ENCODE measurements around the gene MEF2C.

The MEF2C gene

DNA sequence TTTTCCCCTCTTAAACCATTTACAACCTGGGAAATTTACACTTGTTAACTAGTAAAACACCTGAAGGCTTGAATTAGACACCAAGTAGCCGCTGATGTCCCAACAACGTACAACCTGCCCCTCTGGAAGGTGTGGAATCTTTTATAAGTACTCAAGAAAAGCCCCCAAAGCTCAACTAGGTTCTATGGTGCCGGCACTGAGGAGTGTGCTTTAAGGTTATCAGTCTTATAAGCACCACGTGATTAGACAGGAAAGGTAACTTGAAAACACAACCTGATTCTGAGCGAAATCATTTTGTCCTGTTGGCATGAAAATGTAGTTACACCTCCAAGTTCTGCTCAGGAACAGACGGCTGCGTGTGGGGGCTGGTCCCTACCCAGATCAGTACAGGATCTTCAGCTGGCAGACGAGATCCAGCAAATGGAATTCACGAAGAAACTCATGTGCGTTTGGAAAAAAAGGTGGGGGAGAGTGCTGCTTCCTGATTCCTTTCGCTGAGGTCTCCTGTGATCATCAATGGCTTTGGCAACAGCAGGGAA lies 195.5 kb downstream of the MEF2C start:
- DNase-seq: no peak
- Mint-ChIP-seq H3K4me1 (peaks cover 36% of the 10 kb centered on the region), H3K27me3 (ENCODE audit: low read depth, poor library complexity) (peaks cover 100% of the 10 kb centered on the region), H3K27ac (no peak overlapping the region), H3K36me3 (ENCODE audit: low read depth) (no peaks in the 10 kb centered on the region), H3K9me3 (no peaks in the 10 kb centered on the region), H3K4me3 (no peak overlapping the region)
- TF ChIP-seq, protein P1, sequence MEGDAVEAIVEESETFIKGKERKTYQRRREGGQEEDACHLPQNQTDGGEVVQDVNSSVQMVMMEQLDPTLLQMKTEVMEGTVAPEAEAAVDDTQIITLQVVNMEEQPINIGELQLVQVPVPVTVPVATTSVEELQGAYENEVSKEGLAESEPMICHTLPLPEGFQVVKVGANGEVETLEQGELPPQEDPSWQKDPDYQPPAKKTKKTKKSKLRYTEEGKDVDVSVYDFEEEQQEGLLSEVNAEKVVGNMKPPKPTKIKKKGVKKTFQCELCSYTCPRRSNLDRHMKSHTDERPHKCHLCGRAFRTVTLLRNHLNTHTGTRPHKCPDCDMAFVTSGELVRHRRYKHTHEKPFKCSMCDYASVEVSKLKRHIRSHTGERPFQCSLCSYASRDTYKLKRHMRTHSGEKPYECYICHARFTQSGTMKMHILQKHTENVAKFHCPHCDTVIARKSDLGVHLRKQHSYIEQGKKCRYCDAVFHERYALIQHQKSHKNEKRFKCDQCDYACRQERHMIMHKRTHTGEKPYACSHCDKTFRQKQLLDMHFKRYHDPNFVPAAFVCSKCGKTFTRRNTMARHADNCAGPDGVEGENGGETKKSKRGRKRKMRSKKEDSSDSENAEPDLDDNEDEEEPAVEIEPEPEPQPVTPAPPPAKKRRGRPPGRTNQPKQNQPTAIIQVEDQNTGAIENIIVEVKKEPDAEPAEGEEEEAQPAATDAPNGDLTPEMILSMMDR (IDR thresholded peaks at IDR 0.05): no peak

DNA sequence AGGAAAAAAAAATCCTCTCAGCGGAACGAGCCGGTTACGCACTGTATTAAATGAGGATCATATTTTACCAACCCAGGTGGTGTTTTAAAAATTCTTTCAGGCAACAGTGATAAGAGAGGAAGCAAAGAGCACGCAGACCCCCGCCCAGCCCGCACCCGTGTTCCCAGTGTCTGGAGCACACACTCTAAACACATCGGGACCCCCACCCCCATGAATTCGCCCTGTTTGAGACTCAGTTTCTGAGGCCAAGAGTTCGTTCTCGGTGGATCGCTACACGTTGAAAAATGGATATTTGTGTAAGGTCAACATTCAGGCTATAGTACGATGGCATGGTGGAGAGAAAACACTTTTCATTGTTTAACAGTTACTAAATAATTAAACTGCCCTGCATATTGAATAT lies 196.3 kb downstream of the MEF2C start:
- no peak for DNase-seq
- Mint-ChIP-seq H3K27me3 (ENCODE audit: low read depth, poor library complexity) (peaks cover 100% of the 10 kb centered on the region), H3K9me3 (no peaks in the 10 kb centered on the region), H3K4me3 (no peak overlapping the region), H3K4me1 (peaks cover 31% of the 10 kb centered on the region), H3K36me3 (ENCODE audit: low read depth) (no peaks in the 10 kb centered on the region), H3K27ac (no peak overlapping the region)
- TF ChIP-seq, protein P1 (IDR thresholded peaks at IDR 0.05): no peak

DNA sequence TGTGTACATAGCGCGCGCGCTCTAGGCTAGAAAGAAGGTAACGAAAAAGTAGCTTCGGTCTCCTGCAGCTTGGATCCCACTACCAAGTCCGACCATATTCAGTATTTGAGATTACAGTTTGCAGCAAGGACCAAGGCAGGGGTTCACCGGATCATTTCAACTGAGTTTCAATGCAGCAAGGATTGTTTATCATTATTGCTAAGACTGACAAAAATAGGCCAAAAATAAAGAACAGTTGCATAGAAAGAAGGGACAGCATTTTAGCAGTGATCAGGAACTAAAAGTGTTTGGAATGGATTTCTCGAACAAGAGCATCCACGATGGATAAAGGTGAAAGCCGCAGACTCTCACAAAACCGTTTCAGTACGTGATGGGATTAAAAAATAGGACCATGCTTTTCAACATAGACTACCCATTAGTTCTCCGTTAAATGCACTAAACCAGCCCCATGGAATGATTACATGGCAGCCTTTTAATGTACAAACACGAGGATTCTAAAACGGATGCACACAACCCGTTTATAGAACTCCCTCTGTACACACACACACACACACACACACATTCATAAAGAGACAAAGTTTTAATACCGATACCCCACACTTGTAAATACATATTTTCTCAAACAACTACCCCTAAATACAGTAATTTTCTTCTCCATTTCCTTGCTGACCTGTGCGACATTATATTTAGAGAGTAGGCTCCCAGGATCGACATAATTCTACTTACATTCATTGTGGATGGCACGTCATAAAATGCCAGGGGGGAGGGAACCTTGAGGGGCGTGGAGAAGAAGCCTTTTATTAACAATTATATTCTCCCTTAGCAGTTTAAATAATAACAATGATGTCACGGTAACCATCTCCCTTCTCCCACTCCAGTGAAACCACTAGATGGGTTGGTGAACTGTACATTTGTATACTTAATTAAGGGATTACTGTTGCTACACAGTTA lies 197.1 kb downstream of the MEF2C start:
- H3K4me1 Mint-ChIP-seq: peaks cover 24% of the 10 kb centered on the region
- DNase-seq: no peak
- H3K27ac Mint-ChIP-seq: no peak overlapping the region
- no peaks in the 10 kb centered on the region for H3K36me3 Mint-ChIP-seq (ENCODE audit: low read depth)
- no peaks in the 10 kb centered on the region for H3K9me3 Mint-ChIP-seq
- H3K4me3 Mint-ChIP-seq: no peak overlapping the region
- TF ChIP-seq, protein P1 (IDR thresholded peaks at IDR 0.05): no peak
- peaks cover 100% of the 10 kb centered on the region for H3K27me3 Mint-ChIP-seq (ENCODE audit: low read depth, poor library complexity)

DNA sequence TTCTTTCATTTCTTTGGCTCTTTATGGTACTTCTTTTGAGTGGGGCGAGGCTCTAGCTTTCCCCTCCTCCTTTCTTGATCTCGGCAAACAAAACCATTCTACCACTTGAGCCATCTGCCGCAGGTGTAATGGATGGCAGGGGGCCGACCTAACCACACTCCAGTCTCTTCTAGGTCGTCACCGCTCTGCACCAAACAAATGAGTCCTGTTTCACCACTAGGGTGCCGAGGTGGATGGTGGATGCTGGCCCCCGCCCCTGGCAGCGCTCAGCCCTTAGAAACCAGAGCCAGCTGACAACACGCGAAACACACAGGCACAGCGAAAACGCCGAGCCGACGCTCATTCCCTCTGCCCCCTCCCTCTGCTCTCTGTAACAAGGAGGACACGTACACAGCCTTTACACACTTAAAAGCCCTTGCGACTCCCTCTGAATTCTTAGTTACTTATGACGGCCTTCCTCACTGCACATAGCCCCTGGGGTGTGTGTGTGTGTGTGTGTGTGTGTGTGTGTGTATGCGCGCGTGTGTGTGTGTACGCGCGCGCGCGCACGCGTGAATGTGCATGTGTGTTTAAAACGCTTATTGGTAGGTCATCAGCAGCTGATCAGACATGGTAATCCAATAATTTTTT lies 199.4 kb downstream of the MEF2C start:
- Mint-ChIP-seq H3K9me3 (no peaks in the 10 kb centered on the region), H3K4me3 (peak overlapping the region; percentile 59), H3K4me1 (peaks cover 15% of the 10 kb centered on the region), H3K36me3 (ENCODE audit: low read depth) (no peaks in the 10 kb centered on the region), H3K27ac (no peak overlapping the region), H3K27me3 (ENCODE audit: low read depth, poor library complexity) (peaks cover 100% of the 10 kb centered on the region)
- peak; percentile 49 for DNase-seq
- TF ChIP-seq, protein P1 (IDR thresholded peaks at IDR 0.05): peak; percentile 7

DNA sequence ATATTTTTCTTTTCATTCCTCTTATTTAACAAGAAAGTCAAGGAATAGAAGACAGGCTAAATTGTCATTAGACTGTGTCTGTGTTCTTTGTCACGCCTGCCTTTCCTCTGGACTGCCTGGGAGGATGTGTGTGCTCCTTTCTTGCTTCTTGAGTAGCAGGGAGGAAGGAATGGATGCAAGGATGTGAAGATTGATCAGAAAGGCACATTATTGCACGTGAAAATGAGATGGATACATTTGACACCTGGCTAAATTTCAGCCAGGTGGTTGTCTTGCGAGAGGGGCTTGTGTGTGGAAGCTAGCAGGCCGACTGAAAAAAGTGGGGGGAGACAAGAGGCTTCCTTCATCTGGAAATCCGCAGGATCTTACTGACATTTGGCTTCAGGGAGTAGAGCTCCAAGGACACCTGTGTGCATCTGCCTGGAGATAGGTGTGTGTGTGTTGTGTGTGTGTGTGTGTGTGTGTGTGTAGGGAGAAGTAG lies 200.1 kb downstream of the MEF2C start:
- Mint-ChIP-seq H3K4me1 (peaks cover 17% of the 10 kb centered on the region), H3K36me3 (ENCODE audit: low read depth) (no peaks in the 10 kb centered on the region), H3K4me3 (no peak overlapping the region), H3K9me3 (no peaks in the 10 kb centered on the region), H3K27ac (no peak overlapping the region), H3K27me3 (ENCODE audit: low read depth, poor library complexity) (peaks cover 100% of the 10 kb centered on the region)
- TF ChIP-seq, protein P1 (IDR thresholded peaks at IDR 0.05): no peak
- DNase-seq: no peak
